GM13977 (cell line): ENCODE measurements around the gene SH3PXD2A.

Source experiments
- DNase-seq: peaks from one replicate; pipeline ENCODE4 v3.0.0; 2012; ENCODE audit warnings: low spot score
- in situ Hi-C: fragments of 300-500 bp; cut with MboI; formaldehyde crosslinking; loops from one replicate; pipeline ENCODE4 v1.12.0; 2022; ENCODE audit warnings: low sequenced_read_pairs, low pct_unique_long_range_greater_than_20kb, mixed read lengths, inconsistent platforms; ENCODE audit not compliant: unreplicated experiment
- TF ChIP-seq, protein P1 (sequence below): IDR thresholded peaks from 2 replicates; pipeline ENCODE4 v1.5.1; 2012; ENCODE audit warnings: mild to moderate bottlenecking, control low read depth; ENCODE audit not compliant: insufficient read depth; ENCODE audit errors: extremely low read depth, missing control alignments

The SH3PXD2A gene

DNA sequence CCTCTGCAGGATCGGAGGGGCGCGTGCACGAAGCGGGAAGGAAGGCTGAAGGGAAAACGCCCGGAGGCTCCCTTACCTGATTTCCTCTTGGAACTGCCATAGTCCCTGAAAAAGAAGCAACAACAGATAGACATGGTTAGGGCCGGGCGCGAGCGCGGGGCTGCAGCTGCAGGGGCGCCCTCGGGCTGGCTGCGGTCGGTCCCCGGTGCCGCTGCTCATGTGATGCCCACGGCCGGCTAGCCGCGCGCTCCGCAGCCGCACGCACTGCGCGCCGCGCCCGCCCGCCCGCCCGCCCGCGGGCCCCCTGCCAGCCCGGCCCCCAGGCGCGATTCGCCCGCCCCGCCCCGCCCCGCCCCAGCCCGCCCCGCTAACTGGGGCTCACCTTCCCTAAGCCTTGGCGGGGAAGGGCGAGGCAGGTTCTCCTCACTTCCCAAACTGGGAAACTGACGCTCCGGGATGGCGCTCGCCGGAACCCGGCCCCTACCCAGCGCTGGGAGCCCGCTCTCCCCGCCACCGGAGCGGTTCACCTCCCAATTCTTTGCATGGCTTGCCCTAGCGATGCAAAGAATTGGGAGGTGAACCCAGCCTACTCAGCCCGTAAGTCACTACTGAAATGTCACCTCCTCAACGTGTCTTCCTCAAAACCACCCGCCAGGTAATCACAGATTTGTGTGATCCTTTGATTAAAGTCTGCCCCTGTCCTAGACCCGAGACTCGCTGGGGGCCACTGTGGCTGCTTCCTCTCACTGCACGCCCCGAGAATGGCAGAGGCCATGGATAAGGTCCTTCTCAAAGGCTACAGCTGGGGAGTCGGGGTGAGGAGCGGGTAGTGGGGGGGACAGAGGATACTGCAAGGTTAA, 162.2 kb downstream of the SH3PXD2A start:
- DNase-seq, result peak; percentile 79
- in situ Hi-C loops, result no loop called here
- TF ChIP-seq, protein P1, sequence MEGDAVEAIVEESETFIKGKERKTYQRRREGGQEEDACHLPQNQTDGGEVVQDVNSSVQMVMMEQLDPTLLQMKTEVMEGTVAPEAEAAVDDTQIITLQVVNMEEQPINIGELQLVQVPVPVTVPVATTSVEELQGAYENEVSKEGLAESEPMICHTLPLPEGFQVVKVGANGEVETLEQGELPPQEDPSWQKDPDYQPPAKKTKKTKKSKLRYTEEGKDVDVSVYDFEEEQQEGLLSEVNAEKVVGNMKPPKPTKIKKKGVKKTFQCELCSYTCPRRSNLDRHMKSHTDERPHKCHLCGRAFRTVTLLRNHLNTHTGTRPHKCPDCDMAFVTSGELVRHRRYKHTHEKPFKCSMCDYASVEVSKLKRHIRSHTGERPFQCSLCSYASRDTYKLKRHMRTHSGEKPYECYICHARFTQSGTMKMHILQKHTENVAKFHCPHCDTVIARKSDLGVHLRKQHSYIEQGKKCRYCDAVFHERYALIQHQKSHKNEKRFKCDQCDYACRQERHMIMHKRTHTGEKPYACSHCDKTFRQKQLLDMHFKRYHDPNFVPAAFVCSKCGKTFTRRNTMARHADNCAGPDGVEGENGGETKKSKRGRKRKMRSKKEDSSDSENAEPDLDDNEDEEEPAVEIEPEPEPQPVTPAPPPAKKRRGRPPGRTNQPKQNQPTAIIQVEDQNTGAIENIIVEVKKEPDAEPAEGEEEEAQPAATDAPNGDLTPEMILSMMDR, result no peak

DNA sequence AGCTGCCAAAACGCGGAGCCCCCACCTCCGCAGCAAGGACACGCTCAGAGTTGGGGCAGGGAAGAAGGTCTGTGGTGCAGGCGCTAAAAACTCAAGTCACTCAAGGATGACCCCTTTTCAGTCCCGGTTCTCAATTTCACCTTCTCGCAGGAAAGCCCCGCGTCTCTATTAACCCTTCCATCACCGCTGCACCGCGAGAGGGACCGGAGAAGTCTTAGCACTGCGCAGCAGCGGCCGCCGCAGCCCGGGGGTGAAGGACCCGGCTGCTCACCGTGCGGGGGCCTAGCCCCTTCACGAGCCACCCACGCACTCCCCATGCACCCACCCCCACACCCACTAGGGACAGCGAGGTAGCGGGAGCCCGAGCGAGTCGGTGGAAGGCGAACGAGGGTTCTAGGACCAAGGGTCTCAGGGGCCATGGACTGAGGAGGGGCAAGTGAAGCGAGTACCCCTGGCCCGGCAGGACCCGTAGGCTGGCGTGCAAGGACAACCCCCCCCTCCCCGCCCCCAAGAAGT, 162.9 kb downstream of the SH3PXD2A start:
- in situ Hi-C loops, result no loop called here
- TF ChIP-seq, protein P1, result no peak
- DNase-seq, result peak; percentile 91

DNA sequence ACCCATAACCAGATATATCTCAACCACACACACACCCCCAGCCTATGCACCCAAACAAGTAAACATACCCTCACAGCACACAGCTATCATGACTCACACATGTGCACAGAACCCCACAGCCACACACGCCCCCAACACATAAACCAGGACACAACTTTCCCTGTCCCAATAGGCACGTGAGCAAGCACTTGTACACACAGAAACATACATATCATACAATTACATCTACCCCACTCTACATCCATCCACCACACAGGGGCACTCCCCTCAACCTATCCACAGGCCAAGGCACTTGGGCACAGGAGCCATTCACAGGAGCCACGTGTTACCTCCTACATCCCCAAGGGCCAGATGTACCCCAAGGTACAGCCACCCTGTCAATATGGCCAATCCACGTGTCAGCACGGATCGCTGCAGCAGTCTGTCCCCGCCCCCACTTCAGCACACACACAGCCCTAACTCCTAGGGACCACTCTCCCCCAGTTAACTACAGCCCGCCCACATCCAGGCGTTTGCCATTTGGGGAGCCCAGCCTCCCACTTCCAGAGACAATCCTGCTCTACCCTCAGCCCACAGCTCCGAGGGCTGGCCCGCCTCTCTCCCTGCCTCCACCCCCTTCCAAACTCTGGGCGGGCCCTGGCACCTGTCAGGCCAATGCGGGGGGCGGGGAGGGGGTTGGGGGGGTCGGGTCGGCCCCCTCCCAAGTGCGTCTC, 163.5 kb downstream of the SH3PXD2A start:
- TF ChIP-seq, protein P1, result no peak
- in situ Hi-C loops, result no loop called here
- DNase-seq, result peak; percentile 78

DNA sequence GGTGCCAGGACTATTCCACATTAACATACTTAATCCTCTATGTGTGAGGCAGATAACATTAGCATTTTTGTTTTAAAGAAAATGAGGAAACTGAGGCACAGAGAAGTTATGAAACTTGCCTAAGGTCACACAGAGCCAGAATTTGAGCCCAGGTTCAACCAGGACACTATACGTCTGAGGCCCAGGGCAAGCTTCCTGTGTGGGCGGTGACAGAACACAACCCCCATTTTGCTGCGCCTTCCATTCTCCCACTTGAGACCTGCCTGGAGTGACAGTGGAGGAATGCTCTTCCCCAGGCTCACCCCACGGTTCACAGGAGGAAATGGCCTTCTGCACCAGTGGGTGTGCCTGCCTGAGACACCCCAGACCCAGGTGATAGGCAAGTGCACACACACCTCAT, 164.1 kb downstream of the SH3PXD2A start:
- no peak for DNase-seq
- in situ Hi-C loops, result no loop called here
- TF ChIP-seq, protein P1, result no peak

DNA sequence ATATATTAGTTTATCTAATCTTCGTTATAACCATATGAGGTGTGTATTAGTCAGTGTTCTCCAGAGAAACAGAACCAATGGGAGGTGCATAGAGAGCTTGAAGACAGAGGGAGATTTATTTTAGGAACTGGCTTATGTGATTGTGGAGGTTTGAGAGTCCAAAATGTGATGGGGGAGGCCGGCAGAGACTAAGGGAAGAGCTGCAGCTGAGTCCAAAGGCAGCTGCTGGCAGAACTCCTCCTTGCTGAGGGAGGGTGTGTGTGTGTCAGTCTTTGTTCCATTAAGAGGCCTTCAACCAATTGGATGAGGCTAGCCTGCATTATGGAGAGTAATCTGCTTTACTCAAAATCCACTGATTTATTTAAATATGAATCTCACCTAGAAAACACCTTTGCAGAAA, 165.1 kb downstream of the SH3PXD2A start:
- TF ChIP-seq, protein P1, result no peak
- DNase-seq, result no peak
- in situ Hi-C loops, result no loop called here

DNA sequence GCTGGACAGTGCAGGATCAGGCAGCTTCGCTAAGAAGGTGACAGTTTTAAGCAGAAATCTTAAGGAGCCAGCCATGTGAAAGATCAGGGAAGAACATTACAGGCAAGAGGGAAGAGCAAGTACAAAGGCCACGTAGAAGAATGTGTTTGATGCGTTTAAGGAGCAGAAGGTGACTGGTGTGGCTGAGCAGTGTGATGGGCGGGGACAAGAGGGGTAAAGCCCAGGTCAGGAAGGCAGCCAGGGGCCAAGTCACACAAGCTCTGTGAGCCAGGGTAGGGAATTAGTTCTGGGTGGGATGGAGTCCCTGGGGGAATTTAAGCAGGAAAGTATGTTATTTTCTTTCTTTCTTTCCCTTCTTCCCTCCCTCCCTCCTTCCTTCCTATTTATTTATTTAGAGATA, 166.9 kb downstream of the SH3PXD2A start:
- DNase-seq, result no peak
- in situ Hi-C loops, result no loop called here
- TF ChIP-seq, protein P1, result no peak
